ENCODE results near the gene ATG13. TPM values are rescaled to one million over a fixed set of nuclear protein-coding genes. Genes with fewer than 3 reads are reported as not detected.

The ATG13 gene
- total RNA-seq, 2 experiments from 2014 or later: 46.4 to 53.2 TPM

GRCh38 chr11:46615756-46616155 lies 1.6 kb upstream of the ATG13 start:
- Histone ChIP-seq H3K4me3 (ENCODE audit: low read depth, low read length, poor library complexity, severe bottlenecking) (peak overlapping the region; percentile 97), H3K4me1 (ENCODE audit: insufficient read depth, low read length, poor library complexity, severe bottlenecking) (peaks cover 28% of the 10 kb centered on the region), H3K4me2 (ENCODE audit: low read length) (peak overlapping the region; percentile 86), H3K27ac (ENCODE audit: low read depth, low read length, poor library complexity, severe bottlenecking) (no peak overlapping the region), H3K9me2 (ENCODE audit: insufficient read depth, low read length) (no peaks in the 10 kb centered on the region), H3K36me3 (ENCODE audit: insufficient read depth, low read length) (peaks cover 8% of the 10 kb centered on the region; the same call in 1 of the 2 replicates), H3K79me2 (ENCODE audit: insufficient read depth, low read depth, low read length) (peaks cover 32% of the 10 kb centered on the region), H3K9me3 (ENCODE audit: low read length) (no peaks in the 10 kb centered on the region), H2AFZ (ENCODE audit: low read length) (no peak overlapping the region), H4K20me1 (ENCODE audit: insufficient read depth, low read length) (no peaks in the 10 kb centered on the region)
- BruUV-seq (replicated peaks): no TSS peak
- POLR2A ChIA-PET: interaction anchor here (2.1 to 2.2 kb wide), 2 partner anchors 10 to 85 kb away, joined by 10 to 12 read pairs; partner anchors contain the start of genes ARHGAP1 and ZNF408
- DNase-seq (ENCODE audit: low spot score): no peak
- CTCF ChIA-PET (ENCODE audit: unreplicated experiment): interaction anchor here (0.6 to 1.2 kb wide), 2 partner anchors 22 to 125 kb away, joined by 3 read pairs; partner anchors contain the start of gene AMBRA1
- intact Hi-C loops (cut with micrococcal nuclease; ENCODE audit: unreplicated experiment): loop anchor here (2.0 kb wide), 1 partner anchor 21 kb away; the partner anchor contains the start of gene AMBRA1
- no peak for TF ChIP-seq CTCF (conservative IDR thresholded peaks at IDR 0.05; ENCODE audit: low read length)
- no peak for TF ChIP-seq EZH2phosphoT487 (IDR thresholded peaks at IDR 0.05; ENCODE audit: borderline replicate concordance, low read depth, low read length)

- TF ChIP-seq CTCF (conservative IDR thresholded peaks at IDR 0.05; ENCODE audit: low read length) (no peak), EZH2phosphoT487 (IDR thresholded peaks at IDR 0.05; ENCODE audit: borderline replicate concordance, low read depth, low read length) (no peak)
- Histone ChIP-seq H2AFZ (ENCODE audit: low read length) (peak overlapping the region; percentile 87), H4K20me1 (ENCODE audit: insufficient read depth, low read length) (no peaks in the 10 kb centered on the region), H3K4me3 (ENCODE audit: low read depth, low read length, poor library complexity, severe bottlenecking) (peak overlapping the region; percentile 97), H3K79me2 (ENCODE audit: insufficient read depth, low read depth, low read length) (peaks cover 38% of the 10 kb centered on the region), H3K4me2 (ENCODE audit: low read length) (peak overlapping the region; percentile 86), H3K9me3 (ENCODE audit: low read length) (no peaks in the 10 kb centered on the region), H3K36me3 (ENCODE audit: insufficient read depth, low read length) (peaks cover 13% of the 10 kb centered on the region), H3K27ac (ENCODE audit: low read depth, low read length, poor library complexity, severe bottlenecking) (peak overlapping the region; percentile 82), H3K9me2 (ENCODE audit: insufficient read depth, low read length) (no peaks in the 10 kb centered on the region), H3K4me1 (ENCODE audit: insufficient read depth, low read length, poor library complexity, severe bottlenecking) (peaks cover 28% of the 10 kb centered on the region)
- BruUV-seq (replicated peaks): TSS peak; percentile 94
- intact Hi-C loops (cut with micrococcal nuclease; ENCODE audit: unreplicated experiment): loop anchor here (1.0 to 2.0 kb wide), 2 partner anchors 22 to 126 kb away; partner anchors contain the start of gene AMBRA1
- ChIA-PET CTCF (ENCODE audit: unreplicated experiment) (no interaction called here), POLR2A (interaction anchor here (0.6 to 2.2 kb wide), 11 partner anchors 9 to 636 kb away, joined by 3 to 13 read pairs (median 5); partner anchors contain the start of genes AMBRA1, ARHGAP1 and ZNF408)
- peak; percentile 20 for DNase-seq (ENCODE audit: low spot score)
Measured at GRCh38 chr11:46616551-46617133, 711 bp upstream of the ATG13 start.

- peak overlapping the region; percentile 82 for H3K27ac ChIP-seq (ENCODE audit: low read depth, low read length, poor library complexity, severe bottlenecking)
- H3K4me2 ChIP-seq (ENCODE audit: low read length): peak overlapping the region; percentile 86
- TF ChIP-seq CTCF (conservative IDR thresholded peaks at IDR 0.05; ENCODE audit: low read length) (no peak; the same call in 1 of the 2 replicates), EZH2phosphoT487 (IDR thresholded peaks at IDR 0.05; ENCODE audit: borderline replicate concordance, low read depth, low read length) (no peak)
- intact Hi-C loops (cut with micrococcal nuclease; ENCODE audit: unreplicated experiment): loop anchor here (1.0 to 2.0 kb wide), 2 partner anchors 23 to 128 kb away; partner anchors contain the start of gene AMBRA1
- DNase-seq (ENCODE audit: low spot score): no peak
- H3K4me3 ChIP-seq (ENCODE audit: low read depth, low read length, poor library complexity, severe bottlenecking): peak overlapping the region; percentile 97
- no peaks in the 10 kb centered on the region for H3K9me3 ChIP-seq (ENCODE audit: low read length)
- CTCF ChIA-PET (ENCODE audit: unreplicated experiment): interaction anchor here (0.8 kb wide), 1 partner anchor 24 kb away, joined by 3 read pairs; the partner anchor contains the start of gene AMBRA1
- H3K36me3 ChIP-seq (ENCODE audit: insufficient read depth, low read length): peaks cover 19% of the 10 kb centered on the region
- no TSS peak for BruUV-seq (replicated peaks)
- H2AFZ ChIP-seq (ENCODE audit: low read length): peak overlapping the region; percentile 87; the same call in 1 of the 2 replicates
- H3K9me2 ChIP-seq (ENCODE audit: insufficient read depth, low read length): no peaks in the 10 kb centered on the region
- peaks cover 28% of the 10 kb centered on the region for H3K4me1 ChIP-seq (ENCODE audit: insufficient read depth, low read length, poor library complexity, severe bottlenecking)
- H4K20me1 ChIP-seq (ENCODE audit: insufficient read depth, low read length): no peaks in the 10 kb centered on the region
- peaks cover 38% of the 10 kb centered on the region for H3K79me2 ChIP-seq (ENCODE audit: insufficient read depth, low read depth, low read length)
- POLR2A ChIA-PET: interaction anchor here (0.6 to 1.3 kb wide), 6 partner anchors 12 to 209 kb away, joined by 3 to 6 read pairs (median 4); partner anchors contain the start of genes ARHGAP1 and ZNF408
Measured at GRCh38 chr11:46617972-46618314, 590 bp downstream of the ATG13 start.
